Neuronal stem cell (in vitro differentiated cells): ENCODE measurements around the gene SH3RF2.

Experiments used
- DNase-seq: peaks from one replicate; pipeline ENCODE4 v3.0.0-alpha.2; 2013; ENCODE audit warnings: low spot score
- H2AFZ ChIP-seq: one replicate; pipeline ENCODE4 v1.6.1; 2013; ENCODE audit warnings: mild to moderate bottlenecking, low read length, inconsistent platforms
- H2AK5ac ChIP-seq: 2 replicates; pipeline ENCODE4 v1.6.1; 2013; ENCODE audit warnings: low read depth, mild to moderate bottlenecking, inconsistent platforms, low read length, moderate library complexity, mixed read lengths
- H2BK120ac ChIP-seq: 2 replicates; pipeline ENCODE4 v1.6.1; 2013; ENCODE audit warnings: low read depth, mild to moderate bottlenecking, inconsistent platforms, low read length, moderate library complexity, mixed read lengths
- H2BK12ac ChIP-seq: one replicate; pipeline ENCODE4 v1.6.1; 2013; ENCODE audit warnings: low read length, inconsistent platforms
- H2BK15ac ChIP-seq: 2 replicates; pipeline ENCODE4 v1.6.1; 2013; ENCODE audit warnings: mild to moderate bottlenecking, low read length, inconsistent platforms, mixed read lengths
- H2BK5ac ChIP-seq: one replicate; pipeline ENCODE4 v1.6.1; 2013; ENCODE audit warnings: inconsistent platforms, mild to moderate bottlenecking, low read length, moderate library complexity
- H3K14ac ChIP-seq: one replicate; pipeline ENCODE4 v1.6.1; 2013; ENCODE audit warnings: low read length, inconsistent platforms
- H3K18ac ChIP-seq: 2 replicates; pipeline ENCODE4 v1.6.1; 2013; ENCODE audit warnings: low read length, inconsistent platforms
- H3K23ac ChIP-seq: 2 replicates; pipeline ENCODE4 v1.6.1; 2013; ENCODE audit warnings: low read depth, mild to moderate bottlenecking, mixed read lengths, low read length, inconsistent platforms; ENCODE audit not compliant: poor library complexity
- H3K27ac ChIP-seq: replicated peaks from 3 replicates; pipeline ENCODE4 v1.5.1; 2013; ENCODE audit warnings: low read length, inconsistent platforms
- H3K27me3 ChIP-seq, 3 experiments: 2 replicates each; pipeline ENCODE4 v1.6.1; 2013; ENCODE audit warnings: low read length in 3 of 3, mild to moderate bottlenecking in 2 of 3, inconsistent platforms in 1 of 3, low read depth in 1 of 3, mixed read lengths in 1 of 3, moderate library complexity in 1 of 3; ENCODE audit not compliant: control insufficient read depth in 3 of 3, insufficient read depth in 3 of 3
- H3K36me3 ChIP-seq, 2 donors: replicated peaks in 1 of 2; 2 replicates each; pipeline ENCODE4 v1.6.1; 2013; ENCODE audit warnings: low read length in 2 of 2; ENCODE audit not compliant: control insufficient read depth in 2 of 2, insufficient read depth in 2 of 2
- H3K4ac ChIP-seq: 2 replicates; pipeline ENCODE4 v1.6.1; 2013; ENCODE audit warnings: inconsistent platforms, mild to moderate bottlenecking, low read length, moderate library complexity
- H3K4me1 ChIP-seq, 2 donors: 1 replicate in 1 of 2; 2 replicates in 1 of 2; pipeline ENCODE4 v1.6.1; 2013; ENCODE audit warnings: low read length in 2 of 2, low read depth in 1 of 2; ENCODE audit not compliant: control insufficient read depth in 2 of 2, insufficient read depth in 1 of 2
- H3K4me2 ChIP-seq: one replicate; pipeline ENCODE4 v1.6.1; 2013; ENCODE audit warnings: mild to moderate bottlenecking, low read length, inconsistent platforms; ENCODE audit not compliant: insufficient read depth, poor library complexity, severe bottlenecking
- H3K4me3 ChIP-seq, 2 donors: 2 replicates each; pipeline ENCODE4 v1.5.1; 2013; ENCODE audit warnings: low read length in 2 of 2, mild to moderate bottlenecking in 2 of 2, inconsistent platforms in 1 of 2, moderate library complexity in 1 of 2
- H3K79me1 ChIP-seq: one replicate; pipeline ENCODE4 v1.6.1; 2013; ENCODE audit warnings: low read depth, mild to moderate bottlenecking, inconsistent platforms, low read length, moderate library complexity
- H3K9ac ChIP-seq: one replicate; pipeline ENCODE4 v1.6.1; 2013; ENCODE audit warnings: mild to moderate bottlenecking, low read depth, low read length, inconsistent platforms; ENCODE audit not compliant: poor library complexity
- H3K9me3 ChIP-seq, 2 donors: replicated peaks in 1 of 2; 2 replicates each; pipeline versions ENCODE3 to v1.6.1; 2013; ENCODE audit warnings: low read length in 2 of 2, mild to moderate bottlenecking in 2 of 2, inconsistent platforms in 1 of 2, low read depth in 1 of 2, mixed read lengths in 1 of 2, moderate library complexity in 1 of 2; ENCODE audit not compliant: control insufficient read depth in 2 of 2, insufficient read depth in 1 of 2
- H4K8ac ChIP-seq: one replicate; pipeline ENCODE4 v1.6.1; 2013; ENCODE audit warnings: low read depth, mild to moderate bottlenecking, inconsistent platforms, low read length, moderate library complexity
- H4K91ac ChIP-seq: one replicate; pipeline ENCODE4 v1.6.1; 2013; ENCODE audit warnings: low read length, low read depth, mild to moderate bottlenecking, inconsistent platforms; ENCODE audit not compliant: poor library complexity
- WGBS, 2 donors: extraction: QIAGEN DNeasy Blood & Tissue Kit; methylation state at CpG; one replicate each; pipeline ENCODE4 v1.1.7; 2013; ENCODE audit warnings: missing lambda C conversion rate in 2 of 2, mixed read lengths in 1 of 2; ENCODE audit not compliant: insufficient read length in 2 of 2, insufficient replicate concordance in 1 of 2; ENCODE audit errors: extremely low coverage in 2 of 2; 5-methylcytosine and 5-hydroxymethylcytosine counted together

SH3RF2 gene

DNA sequence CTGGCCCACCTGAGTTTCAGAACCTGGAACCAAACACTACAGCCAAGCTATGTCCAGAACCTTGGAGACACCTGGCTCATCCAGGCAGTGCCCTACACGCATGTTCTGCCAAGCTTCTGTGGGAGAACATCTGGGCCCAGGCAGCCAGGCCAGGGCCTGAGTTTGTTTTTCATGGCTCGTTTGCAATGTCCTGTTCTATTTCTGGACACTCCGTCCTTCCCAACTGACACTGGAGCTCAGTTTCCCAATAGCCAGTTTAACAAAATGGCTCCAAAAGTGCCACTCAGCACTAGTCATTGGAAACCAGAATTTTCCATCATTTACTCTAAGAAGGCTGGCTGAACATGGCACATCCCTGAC is 38.6 kb downstream of the SH3RF2 start:
- Histone ChIP-seq H3K9me3 (no peaks in the 10 kb centered on the region), H3K4me2 (no peak overlapping the region), H4K91ac (no peak overlapping the region), H2BK15ac (no peak overlapping the region), H3K23ac (no peak overlapping the region), H4K8ac (no peak overlapping the region), H3K4me1 (peaks cover 0 to 2% of the 10 kb centered on the region in 2 donors), H2BK12ac (no peak overlapping the region), H3K4ac (no peak overlapping the region), H3K9ac (no peak overlapping the region), H3K27me3 (no peaks in the 10 kb centered on the region), H3K4me3 (no peak overlapping the region), H3K36me3 (no peaks in the 10 kb centered on the region), H3K14ac (no peak overlapping the region), H2AFZ (no peak overlapping the region), H3K79me1 (no peaks in the 10 kb centered on the region), H2BK120ac (no peak overlapping the region), H3K27ac (no peak overlapping the region), H3K18ac (no peak overlapping the region), H2BK5ac (no peak overlapping the region), H2AK5ac (no peak overlapping the region)
- no CpG with 5 or more reads among the region's 3 CpGs for WGBS, 2 donors
- DNase-seq = no peak

DNA sequence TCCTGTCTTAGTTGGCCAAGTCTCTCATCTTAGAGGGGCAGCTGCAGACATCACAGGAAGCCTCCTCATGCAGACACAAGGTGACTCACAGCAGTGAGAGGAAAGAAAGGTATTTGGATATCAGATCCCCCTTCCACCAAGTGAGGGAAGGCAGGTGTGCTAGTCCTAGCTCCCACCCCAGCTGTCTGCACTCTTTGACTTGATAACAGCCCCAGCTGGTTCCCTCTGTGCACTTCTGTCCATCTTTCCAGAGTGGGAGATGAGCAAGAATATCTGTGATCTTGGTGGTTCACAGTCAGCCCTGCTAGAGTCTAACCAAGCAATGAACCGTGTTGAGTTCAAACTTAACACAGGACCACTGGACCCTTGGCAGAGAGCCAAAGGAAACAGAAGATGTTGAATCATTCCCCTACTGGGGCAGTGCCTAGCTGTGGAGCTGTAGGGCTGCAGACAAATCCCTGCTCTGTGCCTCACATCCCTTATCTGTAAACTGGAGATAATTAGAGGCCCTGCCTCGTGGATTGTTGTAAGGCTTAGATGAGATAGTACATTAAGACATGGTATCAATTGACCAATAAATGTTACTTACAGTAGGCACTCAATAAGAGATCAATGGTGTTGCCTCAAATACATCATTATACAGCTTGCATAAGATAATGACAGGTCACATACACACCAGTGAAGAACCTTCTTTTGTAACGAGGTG is 39.1 kb downstream of the SH3RF2 start:
- Histone ChIP-seq H3K36me3 (no peaks in the 10 kb centered on the region), H2BK5ac (no peak overlapping the region), H2BK12ac (no peak overlapping the region), H3K9me3 (no peaks in the 10 kb centered on the region), H3K18ac (no peak overlapping the region), H3K4me2 (no peak overlapping the region), H3K79me1 (no peaks in the 10 kb centered on the region), H2BK120ac (no peak overlapping the region), H3K4ac (no peak overlapping the region), H3K27ac (no peak overlapping the region), H3K23ac (no peak overlapping the region), H3K14ac (no peak overlapping the region), H2AK5ac (no peak overlapping the region), H2AFZ (no peak overlapping the region), H3K4me3 (no peak overlapping the region), H4K91ac (no peak overlapping the region), H4K8ac (no peak overlapping the region), H3K4me1 (peaks cover 0 to 2% of the 10 kb centered on the region in 2 donors), H3K9ac (no peak overlapping the region), H2BK15ac (no peak overlapping the region), H3K27me3 (no peaks in the 10 kb centered on the region)
- DNase-seq = no peak
- whole genome bisulfite sequencing, 2 donors = no CpG with 5 or more reads among the region's 3 CpGs

DNA sequence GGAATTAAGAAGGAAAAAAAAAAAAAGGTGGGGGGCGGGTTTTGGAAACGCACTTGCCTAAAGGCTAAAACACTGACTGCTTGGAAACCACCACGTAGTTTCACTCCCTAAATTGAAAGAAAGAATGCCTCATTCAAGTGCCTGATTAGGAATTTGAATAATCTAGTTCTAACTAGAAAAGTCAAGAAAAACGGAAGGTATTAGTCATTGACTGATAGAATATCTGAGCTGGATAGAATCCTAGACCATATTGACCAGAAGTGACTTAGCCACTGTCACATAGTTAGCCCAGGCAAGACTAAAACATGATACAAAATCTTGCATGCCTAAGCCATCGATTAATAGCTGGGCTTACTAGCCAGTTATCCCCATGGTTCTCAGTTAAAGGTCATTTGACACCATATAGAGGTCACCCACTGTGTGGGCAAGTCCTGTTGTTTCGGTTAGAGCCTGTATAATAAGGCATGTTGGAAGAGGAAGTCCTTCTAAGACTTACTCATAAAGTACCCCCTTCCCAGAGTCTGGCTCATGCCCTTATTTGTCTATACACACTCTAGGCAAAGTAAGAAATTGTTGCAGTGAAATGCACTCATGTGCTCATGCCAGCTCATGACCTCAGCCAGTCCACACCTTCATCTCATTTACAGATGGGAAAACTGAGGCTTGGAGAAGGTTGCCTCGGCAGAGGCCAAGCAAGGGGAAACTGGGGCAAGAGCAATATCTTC is 40.2 kb downstream of the SH3RF2 start:
- Histone ChIP-seq H3K4me2 (no peak overlapping the region), H3K23ac (no peak overlapping the region), H2AK5ac (no peak overlapping the region), H3K4ac (no peak overlapping the region), H3K14ac (no peak overlapping the region), H3K9me3 (no peaks in the 10 kb centered on the region), H3K18ac (no peak overlapping the region), H4K8ac (no peak overlapping the region), H2BK5ac (no peak overlapping the region), H3K36me3 (no peaks in the 10 kb centered on the region), H2BK15ac (no peak overlapping the region), H3K4me1 (peaks cover 0 to 2% of the 10 kb centered on the region in 2 donors), H2BK120ac (no peak overlapping the region), H3K4me3 (no peak overlapping the region), H3K79me1 (no peaks in the 10 kb centered on the region), H4K91ac (no peak overlapping the region), H3K27me3 (no peaks in the 10 kb centered on the region), H2AFZ (no peak overlapping the region), H2BK12ac (no peak overlapping the region), H3K27ac (no peak overlapping the region), H3K9ac (no peak overlapping the region)
- no CpG with 5 or more reads among the region's 7 CpGs for WGBS, 2 donors
- no peak for DNase-seq

DNA sequence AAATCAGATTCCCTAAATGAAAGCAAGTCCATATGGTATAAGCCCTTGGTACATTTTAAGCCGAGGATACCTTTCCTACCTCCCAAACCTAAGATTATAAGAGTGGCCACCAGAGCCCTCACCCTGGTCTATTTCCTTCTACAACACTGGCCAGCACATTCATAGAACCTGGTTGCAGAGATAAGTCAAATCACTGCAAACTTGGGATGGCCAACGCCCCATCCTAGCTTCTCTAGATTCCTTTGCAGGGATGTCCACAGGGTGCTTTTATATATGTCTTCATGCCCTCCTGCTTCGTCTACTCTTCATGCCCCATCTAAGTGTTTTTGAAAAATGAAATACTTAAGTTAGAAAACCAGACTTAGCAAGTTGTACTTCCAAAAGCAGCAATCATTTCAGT is 41.8 kb downstream of the SH3RF2 start:
- no peak overlapping the region for H3K4me3 ChIP-seq

More for the DNA sequence above, 41.8 kb downstream of the SH3RF2 start:
- Histone ChIP-seq H3K23ac (no peak overlapping the region), H2AFZ (no peak overlapping the region), H3K9ac (no peak overlapping the region), H3K79me1 (no peaks in the 10 kb centered on the region), H4K8ac (no peak overlapping the region), H2AK5ac (no peak overlapping the region), H3K27me3 (no peaks in the 10 kb centered on the region), H3K14ac (no peak overlapping the region), H3K4ac (no peak overlapping the region), H4K91ac (no peak overlapping the region), H2BK12ac (no peak overlapping the region), H3K27ac (no peak overlapping the region), H3K4me2 (no peak overlapping the region), H3K9me3 (no peaks in the 10 kb centered on the region), H3K18ac (no peak overlapping the region), H2BK5ac (no peak overlapping the region), H3K4me1 (peaks cover 0 to 2% of the 10 kb centered on the region in 2 donors), H2BK120ac (no peak overlapping the region), H3K36me3 (no peaks in the 10 kb centered on the region), H2BK15ac (no peak overlapping the region)
- WGBS, 2 donors = no CpG with 5 or more reads among the region's 3 CpGs
- DNase-seq = no peak
